ENCODE results near the gene PDPK1. TPM values are rescaled to one million over a fixed set of nuclear protein-coding genes. Genes with fewer than 3 reads are reported as not detected.
"Not testable (repeated sequence)": the region's sequence is repeated elsewhere in the genome, so short reads cannot be mapped to it uniquely, and the experiment has no call there.

The PDPK1 gene
- polyA plus RNA-seq, 1 donor, result 39.7 TPM

- H3K4me3 ChIP-seq (ENCODE audit: low read length); H3K36me3 ChIP-seq (ENCODE audit: control insufficient read depth, insufficient read depth, low read length); DNase-seq; H3K9me3 ChIP-seq (ENCODE audit: control insufficient read depth, low read depth, low read length); H3K27ac ChIP-seq (ENCODE audit: low read length); H3K27me3 ChIP-seq (ENCODE audit: control insufficient read depth, insufficient read depth, low read length): not testable (repeated sequence)
- 75% methylated on average over 4 of the region's 14 CpGs for WGBS (ENCODE audit: insufficient coverage, low lambda C conversion rate)
- peaks cover 22% of the 10 kb centered on the region for H3K4me1 ChIP-seq (ENCODE audit: control insufficient read depth, insufficient read depth, low read length)
Measured at GRCh38 chr16:2543771-2544170, 6.0 kb downstream of the PDPK1 start.

- H3K4me3 ChIP-seq (ENCODE audit: low read length); H3K9me3 ChIP-seq (ENCODE audit: control insufficient read depth, low read depth, low read length); H3K4me1 ChIP-seq (ENCODE audit: control insufficient read depth, insufficient read depth, low read length); H3K27me3 ChIP-seq (ENCODE audit: control insufficient read depth, insufficient read depth, low read length); H3K36me3 ChIP-seq (ENCODE audit: control insufficient read depth, insufficient read depth, low read length); H3K27ac ChIP-seq (ENCODE audit: low read length); DNase-seq: not testable (repeated sequence)
- whole genome bisulfite sequencing (ENCODE audit: insufficient coverage, low lambda C conversion rate), result no CpG with 5 or more reads among the region's 14 CpGs
Measured at GRCh38 chr16:2550283-2550878, 12.6 kb downstream of the PDPK1 start.

GRCh38 chr16:2551420-2551889 lies 13.6 kb downstream of the PDPK1 start:
- WGBS (ENCODE audit: insufficient coverage, low lambda C conversion rate), result 50% methylated on average over 5 of the region's 17 CpGs

GRCh38 chr16:2554709-2555425 lies 17.0 kb downstream of the PDPK1 start:
- whole genome bisulfite sequencing (ENCODE audit: insufficient coverage, low lambda C conversion rate), result no CpG with 5 or more reads among the region's 13 CpGs
- not testable (repeated sequence) for H3K27me3 ChIP-seq (ENCODE audit: control insufficient read depth, insufficient read depth, low read length); H3K4me1 ChIP-seq (ENCODE audit: control insufficient read depth, insufficient read depth, low read length); H3K36me3 ChIP-seq (ENCODE audit: control insufficient read depth, insufficient read depth, low read length); H3K4me3 ChIP-seq (ENCODE audit: low read length); H3K27ac ChIP-seq (ENCODE audit: low read length); H3K9me3 ChIP-seq (ENCODE audit: control insufficient read depth, low read depth, low read length); DNase-seq

More at GRCh38 chr16:2551420-2551889, 13.6 kb downstream of the PDPK1 start:
- H3K9me3 ChIP-seq (ENCODE audit: control insufficient read depth, low read depth, low read length); H3K4me3 ChIP-seq (ENCODE audit: low read length); H3K27me3 ChIP-seq (ENCODE audit: control insufficient read depth, insufficient read depth, low read length); H3K36me3 ChIP-seq (ENCODE audit: control insufficient read depth, insufficient read depth, low read length); H3K4me1 ChIP-seq (ENCODE audit: control insufficient read depth, insufficient read depth, low read length): not testable (repeated sequence)
- peak overlapping the region; percentile 78 for H3K27ac ChIP-seq (ENCODE audit: low read length)
- peak in 1 of 2 donors; percentile 50 for DNase-seq

GRCh38 chr16:2557150-2557549 lies 19.3 kb downstream of the PDPK1 start:
- no CpG with 5 or more reads among the region's 15 CpGs for WGBS (ENCODE audit: insufficient coverage, low lambda C conversion rate)
- not testable (repeated sequence) for H3K36me3 ChIP-seq (ENCODE audit: control insufficient read depth, insufficient read depth, low read length); DNase-seq; H3K4me1 ChIP-seq (ENCODE audit: control insufficient read depth, insufficient read depth, low read length); H3K4me3 ChIP-seq (ENCODE audit: low read length); H3K9me3 ChIP-seq (ENCODE audit: control insufficient read depth, low read depth, low read length); H3K27me3 ChIP-seq (ENCODE audit: control insufficient read depth, insufficient read depth, low read length); H3K27ac ChIP-seq (ENCODE audit: low read length)

- DNase-seq; H3K27ac ChIP-seq (ENCODE audit: low read length); H3K36me3 ChIP-seq (ENCODE audit: control insufficient read depth, insufficient read depth, low read length); H3K9me3 ChIP-seq (ENCODE audit: control insufficient read depth, low read depth, low read length); H3K4me3 ChIP-seq (ENCODE audit: low read length); H3K27me3 ChIP-seq (ENCODE audit: control insufficient read depth, insufficient read depth, low read length); H3K4me1 ChIP-seq (ENCODE audit: control insufficient read depth, insufficient read depth, low read length): not testable (repeated sequence)
- no CpG with 5 or more reads among the region's 17 CpGs for whole genome bisulfite sequencing (ENCODE audit: insufficient coverage, low lambda C conversion rate)
Measured at GRCh38 chr16:2560131-2560797, 22.4 kb downstream of the PDPK1 start.

- WGBS (ENCODE audit: insufficient coverage, low lambda C conversion rate), result no CpG with 5 or more reads among the region's 4 CpGs
- not testable (repeated sequence) for DNase-seq; H3K27me3 ChIP-seq (ENCODE audit: control insufficient read depth, insufficient read depth, low read length)
Measured at GRCh38 chr16:2560798-2561133, 22.9 kb downstream of the PDPK1 start.

GRCh38 chr16:2567506-2567905 lies 29.7 kb downstream of the PDPK1 start:
- not testable (repeated sequence) for H3K4me3 ChIP-seq (ENCODE audit: low read length); DNase-seq; H3K27ac ChIP-seq (ENCODE audit: low read length); H3K36me3 ChIP-seq (ENCODE audit: control insufficient read depth, insufficient read depth, low read length); H3K4me1 ChIP-seq (ENCODE audit: control insufficient read depth, insufficient read depth, low read length); H3K27me3 ChIP-seq (ENCODE audit: control insufficient read depth, insufficient read depth, low read length); H3K9me3 ChIP-seq (ENCODE audit: control insufficient read depth, low read depth, low read length)
- no CpG with 5 or more reads among the region's 6 CpGs for WGBS (ENCODE audit: insufficient coverage, low lambda C conversion rate)

More at GRCh38 chr16:2560798-2561133, 22.9 kb downstream of the PDPK1 start:
- H3K4me3 ChIP-seq (ENCODE audit: low read length); H3K27ac ChIP-seq (ENCODE audit: low read length); H3K36me3 ChIP-seq (ENCODE audit: control insufficient read depth, insufficient read depth, low read length); H3K4me1 ChIP-seq (ENCODE audit: control insufficient read depth, insufficient read depth, low read length); H3K9me3 ChIP-seq (ENCODE audit: control insufficient read depth, low read depth, low read length): not testable (repeated sequence)

GRCh38 chr16:2568573-2568972 lies 30.8 kb downstream of the PDPK1 start:
- not testable (repeated sequence) for H3K27ac ChIP-seq (ENCODE audit: low read length); H3K27me3 ChIP-seq (ENCODE audit: control insufficient read depth, insufficient read depth, low read length); H3K36me3 ChIP-seq (ENCODE audit: control insufficient read depth, insufficient read depth, low read length); H3K4me3 ChIP-seq (ENCODE audit: low read length); H3K9me3 ChIP-seq (ENCODE audit: control insufficient read depth, low read depth, low read length); DNase-seq; H3K4me1 ChIP-seq (ENCODE audit: control insufficient read depth, insufficient read depth, low read length)
- no CpG with 5 or more reads among the region's 11 CpGs for WGBS (ENCODE audit: insufficient coverage, low lambda C conversion rate)

- WGBS (ENCODE audit: insufficient coverage, low lambda C conversion rate), result no CpG with 5 or more reads among the region's 6 CpGs
- H3K27me3 ChIP-seq (ENCODE audit: control insufficient read depth, insufficient read depth, low read length); H3K27ac ChIP-seq (ENCODE audit: low read length); H3K4me1 ChIP-seq (ENCODE audit: control insufficient read depth, insufficient read depth, low read length); H3K4me3 ChIP-seq (ENCODE audit: low read length); DNase-seq; H3K36me3 ChIP-seq (ENCODE audit: control insufficient read depth, insufficient read depth, low read length); H3K9me3 ChIP-seq (ENCODE audit: control insufficient read depth, low read depth, low read length): not testable (repeated sequence)
Measured at GRCh38 chr16:2572704-2573103, 34.9 kb downstream of the PDPK1 start.

Data from large intestine (tissue), 3 donors.